NCI-H2107 (cell line): ENCODE measurements around the gene MRPL28.
A peak's percentile ranks its signal among the peaks of the same experiment; 100 is the strongest.
"Not testable (repeated sequence)": the region's sequence is repeated elsewhere in the genome, so short reads cannot be mapped to it uniquely, and the experiment has no call there.

Source experiments
- DNase-seq: peaks from one replicate; lab custom pipeline; 2025; lab: John Stamatoyannopoulos, UW

The MRPL28 gene

GRCh38 chr16:389352-389751, 19.0 kb upstream of the MRPL28 start:
- no peak for DNase-seq

DNA sequence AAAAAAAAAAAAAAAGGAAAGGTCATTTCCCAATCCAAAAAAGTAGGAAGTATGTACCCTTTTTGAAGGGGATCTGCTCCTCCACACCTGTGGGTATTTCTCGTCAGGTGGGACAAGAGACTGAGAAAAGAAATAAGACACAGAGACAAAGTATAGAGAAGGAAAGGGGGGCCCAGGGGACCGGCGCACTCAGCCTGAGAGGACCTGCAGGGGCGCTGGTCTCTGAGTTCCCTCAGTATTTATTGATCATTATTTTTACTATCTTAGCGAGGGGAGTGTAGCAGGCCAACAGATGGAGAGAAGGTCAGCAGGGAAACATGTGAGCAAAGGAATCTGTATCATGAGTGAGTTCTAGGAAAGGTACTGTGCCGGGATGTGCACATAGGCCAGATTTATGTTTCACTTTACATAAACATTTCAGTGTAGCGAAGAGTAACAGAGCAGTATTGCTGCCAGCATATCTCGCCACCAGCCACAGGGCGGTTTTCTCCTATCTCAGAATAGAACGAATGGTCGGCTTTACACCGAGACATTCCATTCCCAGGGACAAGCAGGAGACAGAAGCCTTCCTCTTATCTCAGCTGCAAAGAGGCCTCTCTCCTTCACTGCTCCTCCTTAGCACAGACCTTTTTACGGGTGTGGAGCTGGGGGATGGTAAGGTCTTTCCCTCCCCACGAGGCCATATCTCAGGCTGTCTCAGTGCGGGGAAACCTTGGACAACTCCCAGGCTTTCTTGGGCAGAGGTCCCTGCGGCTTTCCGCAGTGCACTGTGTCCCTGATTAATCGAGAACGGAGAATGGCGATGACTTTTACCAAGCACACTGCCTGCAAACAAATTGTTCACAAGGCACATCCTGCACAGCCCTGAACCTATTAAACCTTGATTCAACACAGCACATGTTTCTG, 17.7 kb upstream of the MRPL28 start:
- not testable (repeated sequence) for DNase-seq

DNA sequence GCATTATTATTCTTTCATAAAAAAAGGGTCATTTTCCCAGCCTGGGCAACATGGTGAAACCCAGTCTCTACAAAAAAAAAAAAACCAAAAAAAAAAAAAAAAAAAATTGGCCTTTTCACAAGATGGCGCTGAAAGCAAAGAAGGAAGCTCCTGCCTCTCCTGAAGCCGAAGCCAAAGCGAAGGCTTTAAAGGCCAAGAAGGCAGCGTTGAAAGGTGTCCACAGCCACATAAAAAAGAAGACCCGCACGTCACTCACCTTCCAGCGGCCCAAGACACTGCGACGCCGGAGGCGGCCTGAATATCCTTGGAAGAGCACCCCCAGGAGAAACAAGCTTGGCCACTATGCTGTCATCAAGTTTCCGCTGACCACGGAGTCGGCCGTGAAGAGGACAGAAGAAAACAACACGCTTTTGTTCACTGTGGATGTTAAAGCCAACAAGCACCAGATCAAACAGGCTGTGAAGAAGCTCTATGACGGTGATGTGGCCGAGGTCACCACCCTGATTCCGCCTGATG, 16.4 kb upstream of the MRPL28 start:
- no peak for DNase-seq

DNA sequence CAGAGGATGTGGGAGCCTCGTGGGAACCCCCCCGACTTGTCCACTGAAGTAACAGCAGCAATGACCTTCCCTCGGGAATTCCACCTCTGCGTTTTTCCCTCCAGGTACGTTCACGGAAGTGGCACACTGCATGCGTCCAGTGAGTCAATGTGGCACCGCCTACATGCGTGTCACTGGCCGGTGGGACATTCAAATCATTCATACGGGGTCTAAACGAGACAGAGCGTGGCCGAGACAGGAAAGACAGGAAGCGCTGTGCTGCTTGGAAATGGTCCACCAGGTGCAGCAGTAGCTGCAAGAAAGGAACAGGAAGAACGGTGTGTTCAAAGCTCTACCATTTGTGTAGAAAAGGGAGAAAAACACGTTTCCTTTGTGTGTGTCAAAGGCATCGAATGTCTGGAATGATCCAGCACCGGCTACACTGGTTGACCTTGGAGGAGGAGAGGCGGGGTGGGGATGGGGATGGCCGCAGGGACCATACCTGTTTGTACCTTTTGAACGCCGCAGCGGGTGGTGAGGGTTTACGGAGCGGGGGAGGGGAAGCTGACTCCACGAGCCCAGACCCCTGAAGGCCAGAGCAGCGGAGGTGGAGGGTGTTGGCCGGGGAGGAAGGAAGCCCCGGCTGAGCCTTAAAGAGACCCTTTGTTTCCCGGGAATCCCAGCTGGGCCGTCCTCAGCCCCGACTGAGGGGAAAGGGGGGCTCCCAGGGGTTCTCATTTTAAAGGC, 13.2 kb upstream of the MRPL28 start:
- no peak for DNase-seq

DNA sequence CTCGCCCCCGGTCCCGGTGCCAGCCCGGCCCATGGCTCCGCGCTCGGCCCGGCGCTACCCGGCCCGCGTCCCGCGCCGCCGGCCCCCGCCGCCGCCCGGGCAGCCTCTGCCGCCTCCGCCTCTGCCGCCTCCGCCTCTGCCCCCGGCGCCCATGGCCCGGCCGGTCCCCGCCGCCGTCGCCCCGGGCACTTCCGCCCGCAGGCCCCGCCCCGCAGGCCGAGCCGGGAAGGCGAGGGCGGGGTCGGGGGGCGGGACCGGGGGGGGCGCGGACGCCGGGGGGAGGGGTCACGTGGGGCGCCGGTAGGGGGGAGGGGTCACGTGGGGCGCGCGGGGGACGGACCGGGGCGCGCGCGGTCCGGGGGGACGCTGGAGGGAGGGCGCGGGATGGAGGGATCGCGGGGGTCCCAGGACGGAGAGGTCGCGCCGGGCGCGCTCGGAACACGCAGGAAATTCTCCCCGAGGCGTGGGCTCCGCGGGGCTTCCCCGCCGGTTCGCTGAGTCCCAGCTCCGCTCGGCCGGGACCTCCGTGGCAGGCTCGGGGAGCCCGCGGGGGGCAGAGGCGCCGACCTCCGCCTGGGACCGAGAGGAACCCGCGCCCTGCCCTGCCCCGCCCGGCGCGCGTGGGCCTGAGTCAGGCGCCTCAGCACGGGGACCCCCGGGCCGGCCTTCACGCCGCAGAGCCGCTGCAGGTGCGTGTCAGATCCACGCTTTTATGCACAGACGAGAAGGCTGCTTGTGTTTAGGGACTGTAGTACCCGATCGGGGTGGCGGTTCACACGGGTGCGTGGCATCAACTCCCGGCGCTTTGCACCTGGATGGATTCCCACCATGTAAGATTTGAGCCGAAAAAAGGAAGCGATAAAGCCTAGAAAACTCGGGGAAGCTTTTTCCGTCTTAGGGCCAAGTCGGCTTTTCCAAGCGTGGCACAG, 11.7 kb upstream of the MRPL28 start, which contains the start of gene PGAP6:
Gene PGAP6 (minus strand): TSS at position 190 of the 929 bp plus-strand sequence. CDS start 157 bp downstream, at position 33.
- DNase-seq = peak; percentile 66

- no peak for DNase-seq
Measured at GRCh38 chr16:381012-381788, 10.9 kb upstream of the MRPL28 start.

- DNase-seq = no peak
Measured at GRCh38 chr16:380762-381011, 10.3 kb upstream of the MRPL28 start.

DNA sequence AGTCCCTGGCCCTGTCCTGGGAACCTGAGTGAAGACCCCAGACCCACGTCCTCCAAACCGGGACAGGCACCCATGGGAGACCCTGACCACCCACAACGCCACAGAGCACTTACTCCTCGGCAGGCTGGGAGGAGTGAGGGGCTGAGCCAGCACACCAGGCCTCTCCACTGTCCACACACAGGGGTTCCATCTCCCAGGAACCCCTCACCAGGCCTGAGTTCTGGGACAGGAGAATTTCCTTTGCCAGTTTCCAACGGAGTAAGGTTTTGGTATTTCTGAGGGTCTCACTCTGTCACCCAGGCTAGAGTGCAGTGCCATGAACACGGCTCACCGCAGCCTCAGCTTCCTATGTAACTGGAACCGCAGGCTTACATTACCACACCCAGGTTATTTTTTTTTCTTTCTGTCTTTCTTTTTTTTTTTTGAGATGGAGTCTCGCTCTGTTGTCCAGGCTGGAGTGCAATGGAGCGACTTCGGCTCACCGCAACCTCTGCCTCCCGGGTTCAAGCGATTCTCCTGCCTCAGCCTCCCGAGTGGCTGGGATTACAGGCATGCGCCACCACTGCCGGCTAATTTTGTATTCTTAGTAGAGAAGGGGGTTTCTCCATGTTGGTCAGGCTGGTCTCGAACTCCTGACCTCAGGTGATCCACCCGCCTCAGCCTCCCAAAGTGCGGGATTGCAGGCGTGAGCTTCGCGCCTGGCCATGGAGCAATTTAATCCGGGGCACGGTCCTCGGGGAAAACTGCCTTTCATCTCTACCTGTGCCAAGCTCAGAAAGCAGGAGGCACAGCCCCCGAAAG, 9.8 kb upstream of the MRPL28 start:
- no peak for DNase-seq

GRCh38 chr16:379183-379960, 9.0 kb upstream of the MRPL28 start:
- peak; percentile 86 for DNase-seq

- DNase-seq = no peak
Measured at GRCh38 chr16:378821-379182, 8.5 kb upstream of the MRPL28 start.

- not testable (repeated sequence) for DNase-seq
Measured at GRCh38 chr16:378113-378820, 7.9 kb upstream of the MRPL28 start.

- no peak for DNase-seq
Measured at GRCh38 chr16:377419-377951, 7.1 kb upstream of the MRPL28 start.

GRCh38 chr16:376817-377418, 6.6 kb upstream of the MRPL28 start:
- DNase-seq = no peak

- DNase-seq = no peak
Measured at GRCh38 chr16:375927-376816, 5.8 kb upstream of the MRPL28 start.

GRCh38 chr16:375212-375611, 4.9 kb upstream of the MRPL28 start:
- no peak for DNase-seq

GRCh38 chr16:374616-374926, 4.2 kb upstream of the MRPL28 start:
- DNase-seq = no peak

DNA sequence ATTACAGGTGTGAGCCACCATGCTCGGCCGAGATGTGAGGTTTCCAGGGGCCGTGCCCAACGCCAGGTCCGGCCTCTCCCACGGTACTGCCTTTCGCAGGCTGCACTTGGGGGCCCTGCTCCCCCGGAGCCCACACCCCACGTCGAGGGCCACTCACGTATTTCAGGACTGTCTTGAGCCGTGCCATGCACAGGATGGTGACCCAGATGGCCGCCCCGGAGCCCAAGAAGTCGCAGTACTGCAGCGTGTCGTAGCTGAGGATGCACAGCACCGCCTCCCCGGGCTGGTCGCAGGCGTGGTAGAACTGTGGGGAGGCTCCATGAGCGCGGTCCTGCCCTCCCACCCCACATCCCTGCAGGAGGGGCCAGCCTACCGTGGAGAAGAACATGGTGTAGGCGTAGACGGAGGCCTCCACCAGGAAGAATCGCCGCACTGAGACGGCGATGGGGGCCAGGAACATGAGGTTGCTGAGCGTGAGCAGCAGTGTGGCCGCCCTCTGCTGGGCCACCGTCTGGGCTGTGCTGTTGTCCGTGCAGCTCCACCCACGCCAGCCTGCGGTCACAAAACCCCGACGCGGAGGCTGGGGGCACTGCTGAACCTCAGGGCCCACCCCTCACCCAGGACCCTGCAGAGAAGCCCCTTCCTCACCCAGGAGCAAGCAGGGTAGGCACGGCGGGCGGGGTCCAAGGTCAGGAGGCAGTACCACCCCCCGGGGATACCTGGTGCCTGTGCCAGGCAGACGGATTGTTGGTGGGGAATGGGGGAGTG, 3.7 kb upstream of the MRPL28 start:
- DNase-seq = no peak
